GM18519 (cell line): ENCODE measurements around the gene SLC5A1.

ENCODE experiments used
- ATAC-seq: cut with Tn5 transposase; IDR thresholded peaks from one replicate; pipeline ENCODE4 v1.9.1; 2021; ENCODE audit warnings: mild to moderate bottlenecking, moderate library complexity; ENCODE audit not compliant: unreplicated experiment, low FRiP score

Gene SLC5A1

GRCh38 chr22:32042924-32043323 is at the start of gene SLC5A1:
TSS of gene SLC5A1 (plus strand) at chr22:32043261. CDS start at chr22:32043282, 21 bp downstream.
- no peak for ATAC-seq

DNA sequence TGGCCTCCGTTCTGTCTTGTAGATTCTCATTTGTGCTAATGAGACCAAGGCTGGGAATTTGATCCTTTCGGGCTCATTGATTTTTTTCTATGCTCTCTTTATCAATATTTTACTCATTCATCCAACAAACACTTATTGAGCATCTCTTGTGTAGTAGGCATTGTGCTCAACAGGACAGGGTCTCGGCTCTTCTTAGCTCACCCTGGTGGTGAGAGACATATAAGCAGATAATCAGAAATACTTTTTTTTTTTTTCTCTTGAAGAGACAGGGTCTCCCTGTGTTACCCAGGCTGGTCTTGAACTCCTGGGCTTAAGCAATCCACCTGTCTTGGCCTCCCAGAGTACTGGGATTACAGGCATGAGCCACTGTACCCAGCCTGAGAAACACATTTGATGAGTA is 48.0 kb upstream of the SLC5A1 start:
- ATAC-seq = no peak

GRCh38 chr22:31995807-31996206 is 47.3 kb upstream of the SLC5A1 start:
- ATAC-seq = no peak

DNA sequence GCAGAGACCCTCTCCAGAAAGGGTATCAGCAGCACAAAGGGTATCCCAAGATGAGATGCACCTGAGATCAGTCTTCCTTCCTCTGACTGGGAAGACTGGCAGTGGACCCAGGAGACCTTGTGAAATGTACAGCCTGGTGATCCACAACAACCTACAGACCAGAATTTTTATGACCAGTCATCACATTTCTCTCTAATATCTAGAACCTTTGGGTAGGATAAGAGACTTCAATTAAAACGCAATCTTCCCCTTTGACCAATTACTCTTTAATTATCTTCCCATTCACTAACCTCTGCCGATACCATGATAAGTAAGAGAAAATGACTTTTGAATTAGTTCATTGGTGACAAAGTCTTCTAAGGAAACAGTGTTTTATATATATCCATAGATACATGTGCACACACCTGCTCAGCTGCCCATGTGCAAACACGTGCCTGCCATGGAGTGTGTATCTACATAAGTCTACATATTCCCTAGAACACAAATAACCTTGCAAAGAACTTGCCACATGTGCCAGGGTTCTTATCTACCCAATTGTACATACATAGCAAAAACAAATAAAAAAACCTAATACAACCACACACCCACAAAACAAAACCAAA is 44.2 kb upstream of the SLC5A1 start:
- no peak for ATAC-seq

- no peak for ATAC-seq
Measured at GRCh38 chr22:32000181-32000580, 42.9 kb upstream of the SLC5A1 start.

GRCh38 chr22:32005453-32005852 is 37.6 kb upstream of the SLC5A1 start:
- no peak for ATAC-seq

GRCh38 chr22:32013200-32013599 is 29.9 kb upstream of the SLC5A1 start:
- no peak for ATAC-seq

DNA sequence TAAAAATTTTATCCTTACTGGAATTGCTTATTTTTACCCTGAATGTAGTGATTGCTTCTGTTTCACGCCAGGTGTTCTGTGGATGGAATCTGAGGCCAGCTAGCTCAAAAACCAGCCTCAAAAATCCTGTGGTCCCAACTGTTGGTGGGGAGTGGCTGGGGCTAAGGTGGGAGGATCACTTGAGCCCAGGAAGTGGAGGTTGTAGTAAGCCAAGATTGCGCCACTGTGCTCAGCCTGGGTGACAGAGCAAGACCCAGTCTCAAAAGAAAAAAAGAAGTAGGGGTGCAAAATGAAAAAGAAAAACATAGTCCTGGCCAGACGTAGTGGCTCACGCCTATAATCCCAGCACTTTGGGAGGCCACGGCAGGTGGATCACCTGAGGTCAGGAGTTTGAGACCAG is 27.0 kb upstream of the SLC5A1 start:
- ATAC-seq = no peak

DNA sequence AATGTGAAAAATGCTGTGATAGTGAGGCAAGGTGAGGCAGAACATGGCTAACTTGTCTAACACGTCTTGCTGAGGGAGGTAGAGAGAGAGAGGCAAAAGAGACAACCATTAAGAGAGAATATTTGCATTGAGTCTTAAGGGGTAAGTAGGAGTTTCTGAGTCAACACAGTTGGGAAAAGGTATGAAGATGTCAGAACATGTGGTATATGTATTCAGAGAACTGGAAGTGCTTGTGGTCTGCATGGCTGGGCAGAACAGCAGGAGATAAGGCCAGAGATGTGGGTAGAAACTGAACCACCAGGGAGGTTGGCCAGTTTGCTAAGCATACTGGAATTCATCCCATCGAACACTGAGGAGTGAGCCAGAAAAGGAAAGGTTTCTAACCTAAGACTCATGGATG is 25.0 kb upstream of the SLC5A1 start:
- no peak for ATAC-seq

DNA sequence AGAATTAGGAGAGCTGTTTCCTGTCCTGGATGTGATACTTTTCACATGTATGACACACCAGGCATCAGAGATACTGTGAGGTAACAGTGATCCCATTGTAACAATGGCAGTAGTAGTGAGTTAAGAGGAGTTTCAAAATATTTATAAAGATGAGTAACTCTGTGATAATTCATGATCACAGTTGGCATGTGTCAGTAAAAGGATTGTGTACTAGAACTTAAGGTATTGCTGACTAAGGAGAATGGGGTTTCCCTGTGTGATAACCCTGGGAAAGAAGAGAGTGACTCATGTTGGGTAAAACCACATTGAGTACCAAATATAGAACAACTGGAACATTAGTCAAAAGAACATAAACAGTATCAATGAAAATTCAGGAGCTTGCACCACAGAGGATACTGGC is 22.9 kb upstream of the SLC5A1 start:
- no peak for ATAC-seq

GRCh38 chr22:32021716-32022115 is 21.3 kb upstream of the SLC5A1 start:
- no peak for ATAC-seq

DNA sequence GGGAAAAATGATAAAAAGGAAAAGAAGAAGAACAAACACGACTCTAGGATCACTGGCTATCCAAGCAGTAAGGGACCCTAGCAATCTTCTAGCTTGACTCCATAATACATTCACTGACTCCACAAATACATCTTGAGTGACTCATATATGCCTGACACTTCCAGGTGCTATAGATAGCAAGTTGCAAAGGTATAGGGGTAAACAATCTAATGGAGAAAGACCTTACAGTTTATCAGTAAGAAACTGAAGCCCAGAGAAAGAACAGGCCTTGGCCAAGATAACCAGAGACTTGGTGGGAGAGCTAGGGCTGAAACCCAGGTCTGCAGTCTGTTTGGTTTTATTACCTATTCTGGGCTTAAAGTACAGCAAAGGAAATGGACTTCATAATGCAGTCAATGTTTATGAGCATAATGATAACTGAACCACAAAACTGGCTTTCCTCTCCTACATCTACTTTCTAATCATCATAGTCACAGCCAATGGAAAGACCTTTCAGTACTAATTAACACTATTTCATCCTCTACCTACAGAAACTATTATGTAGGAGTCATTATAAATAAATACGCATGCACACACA is 19.7 kb upstream of the SLC5A1 start:
- ATAC-seq = no peak

GRCh38 chr22:32024796-32025195 is 18.3 kb upstream of the SLC5A1 start:
- ATAC-seq = no peak

DNA sequence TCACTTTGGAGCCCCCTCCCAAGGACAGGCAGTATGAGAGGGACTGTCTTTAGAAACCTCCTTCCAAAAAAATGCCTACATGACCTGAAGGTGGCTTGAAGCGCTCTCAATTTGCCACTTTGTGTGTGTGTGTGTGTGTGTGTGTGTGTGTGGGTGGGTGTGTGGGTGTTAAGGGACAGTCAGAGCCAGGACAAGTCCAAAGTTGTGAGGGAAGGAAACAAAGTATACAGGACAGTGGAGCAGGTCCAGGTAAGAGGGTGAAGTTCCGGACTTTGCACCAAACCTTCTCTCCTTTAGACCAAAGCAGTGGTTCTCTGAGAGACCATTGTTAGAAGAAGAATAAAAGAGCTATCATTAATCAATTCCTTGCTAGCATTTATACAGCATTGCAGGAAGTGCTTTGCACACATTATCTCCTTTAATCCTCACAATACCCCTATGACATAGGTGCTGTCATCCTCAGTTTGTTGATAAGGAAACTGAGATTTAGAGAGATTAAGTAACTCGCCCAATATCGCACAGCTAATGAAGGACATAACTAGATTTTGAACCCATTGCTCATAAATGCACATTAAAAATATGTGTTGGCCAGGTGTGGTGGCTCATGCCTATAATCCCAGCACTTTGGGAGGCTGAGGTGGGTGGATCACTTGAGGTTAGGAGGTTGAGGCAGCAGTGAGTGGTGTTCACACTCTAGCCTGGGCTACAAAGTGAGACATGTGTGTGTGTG is 12.4 kb upstream of the SLC5A1 start:
- ATAC-seq = no peak

DNA sequence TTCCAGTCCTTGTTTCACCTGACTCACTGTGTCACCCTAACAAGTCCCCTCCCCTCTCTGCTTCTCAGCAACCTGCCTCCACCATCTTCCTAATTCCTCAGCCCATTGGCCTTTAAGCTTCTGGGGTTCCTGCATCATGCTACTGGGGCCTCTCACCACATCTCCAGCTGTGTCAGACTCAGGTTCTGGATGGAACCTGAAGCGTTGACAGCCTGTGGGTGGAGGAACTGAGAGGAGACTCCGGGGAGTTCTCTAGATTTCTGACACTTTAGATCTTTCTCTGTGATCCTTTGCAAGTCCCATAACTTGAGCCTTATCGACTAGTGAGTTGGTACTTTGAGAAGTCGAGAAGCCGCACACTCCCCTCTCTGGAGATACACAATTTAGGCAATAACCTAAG is 11.6 kb upstream of the SLC5A1 start:
- no peak for ATAC-seq

DNA sequence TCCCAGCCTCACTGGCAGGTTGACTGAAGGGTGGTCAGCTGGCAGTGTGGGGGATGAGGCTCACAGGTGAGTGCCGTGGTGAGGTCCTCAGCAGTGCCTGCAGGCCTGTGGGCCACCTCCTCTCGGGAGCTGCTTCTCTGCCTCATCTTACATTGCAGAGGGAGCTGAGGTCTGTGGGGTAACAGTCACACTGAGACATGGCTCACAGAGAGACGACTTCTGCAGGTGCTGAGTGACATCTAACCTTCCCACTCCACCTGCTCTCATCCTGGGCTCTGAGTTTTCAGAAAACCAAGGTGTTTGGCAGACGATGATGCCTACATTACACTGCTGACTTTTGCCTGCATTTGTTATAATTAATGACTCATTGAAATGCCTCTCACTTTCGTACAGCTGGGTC is 8.8 kb upstream of the SLC5A1 start:
- ATAC-seq = no peak

GRCh38 chr22:32037236-32037635 is 5.8 kb upstream of the SLC5A1 start:
- ATAC-seq = no peak

DNA sequence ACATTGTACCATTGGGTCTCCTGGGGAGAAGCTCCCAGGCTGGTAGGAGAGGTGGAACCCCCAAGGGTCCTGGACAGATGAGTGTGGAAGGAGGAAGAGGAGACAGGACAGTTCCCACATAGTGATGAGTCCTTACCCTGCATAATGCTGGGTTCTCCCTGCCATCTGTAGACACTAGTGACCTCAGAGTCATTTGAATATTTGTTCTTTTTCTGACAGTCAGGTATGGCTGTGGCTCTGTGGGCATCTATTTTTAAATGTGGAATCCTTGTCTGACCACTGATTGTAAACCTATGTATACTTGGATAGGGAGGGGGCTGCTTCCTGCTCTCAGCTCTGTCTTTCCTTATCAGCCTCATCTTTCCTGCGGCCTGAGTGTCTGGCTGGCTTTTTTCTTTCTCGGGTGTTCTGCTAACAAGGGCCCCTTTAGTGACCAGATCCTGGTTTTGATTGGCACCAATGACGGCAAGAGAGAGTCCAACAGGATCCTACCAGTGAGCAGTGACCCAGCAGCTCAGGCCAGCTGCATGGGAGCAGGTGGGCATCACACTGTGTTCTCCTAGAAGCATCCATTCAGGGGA is 2.6 kb upstream of the SLC5A1 start:
- ATAC-seq = no peak

DNA sequence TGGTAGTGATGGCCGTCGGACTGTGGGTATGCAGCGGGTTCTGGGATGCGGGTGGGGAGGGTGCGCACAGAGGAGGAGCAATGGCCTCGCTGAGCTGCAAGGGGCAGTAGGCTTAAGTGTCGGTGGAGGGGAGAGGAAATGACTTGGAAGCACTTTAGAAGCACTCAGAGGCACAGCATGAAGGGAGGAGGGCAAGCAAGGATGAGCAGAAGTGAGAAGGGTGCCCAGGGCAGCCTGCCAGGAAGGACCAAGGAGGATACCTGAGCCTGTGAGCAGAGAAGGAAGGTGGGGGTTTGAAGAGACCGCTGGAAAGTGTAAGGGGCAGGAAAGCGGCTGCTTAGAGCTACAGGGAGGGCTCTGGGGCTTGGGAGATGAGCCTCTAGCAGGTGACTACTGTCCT is 330 bp downstream of the SLC5A1 start:
- no peak for ATAC-seq

GRCh38 chr22:32044477-32044876 is 1.4 kb downstream of the SLC5A1 start:
- no peak for ATAC-seq

GRCh38 chr22:32044913-32045312 is 1.9 kb downstream of the SLC5A1 start:
- no peak for ATAC-seq

DNA sequence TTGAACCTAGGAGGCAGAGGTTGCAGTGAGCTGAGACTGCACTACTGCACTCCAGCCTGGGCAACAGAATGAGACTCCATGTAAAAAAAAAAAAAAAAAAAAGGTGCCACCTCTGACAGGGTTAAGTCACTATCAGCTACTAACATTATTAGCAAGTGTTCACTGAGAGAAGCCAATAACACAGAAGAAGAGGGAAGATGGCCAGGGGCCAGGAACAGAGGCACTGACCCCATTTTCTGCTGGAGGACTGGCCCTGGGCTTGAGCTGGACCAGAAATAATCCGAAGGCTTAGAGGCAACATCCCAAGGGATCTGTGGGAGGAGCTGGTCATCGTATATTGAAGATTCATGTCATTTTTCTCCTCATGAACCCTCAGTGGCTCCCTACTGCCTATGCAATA is 5.0 kb downstream of the SLC5A1 start:
- no peak for ATAC-seq
